CD4-positive, alpha-beta memory T cell (primary cell): Measurements from ENCODE around the gene SCML1. TPM values are rescaled to one million over a fixed set of nuclear protein-coding genes. Genes with fewer than 3 reads are reported as not detected.

Experiments
- CTCF ChIA-PET: fragments of 350-600 bp; sonication (Branson Sonifier 250); formaldehyde crosslinking; loops from one replicate; lab custom pipeline; 2021; ENCODE audit warnings: inconsistent platforms; ENCODE audit not compliant: partially characterized antibody; lab: Charles Lee
- POLR2A ChIA-PET: fragments of 350-600 bp; sonication (Branson Sonifier 250); formaldehyde crosslinking; loops from one replicate; lab custom pipeline; 2021; ENCODE audit not compliant: partially characterized antibody; lab: Charles Lee
- DNase-seq, 5 donors: peaks; one replicate each; pipeline versions ENCODE4 v3.0.0 to v3.0.0-alpha.2; 2020 to 2022; ENCODE audit warnings: mixed read lengths in 1 of 5
- H3K27ac ChIP-seq: one replicate; pipeline ENCODE4 v1.7.0; 2013; ENCODE audit warnings: low read depth, low read length
- H3K27me3 ChIP-seq: 2 replicates; pipeline ENCODE4 v1.7.0; 2013; ENCODE audit warnings: mild to moderate bottlenecking, low read length, moderate library complexity; ENCODE audit not compliant: insufficient read depth
- H3K36me3 ChIP-seq: 2 replicates; pipeline ENCODE4 v1.7.0; 2013; ENCODE audit warnings: mild to moderate bottlenecking, low read length, moderate library complexity; ENCODE audit not compliant: insufficient read depth
- H3K4me1 ChIP-seq: 2 replicates; pipeline ENCODE4 v1.7.0; 2013; ENCODE audit warnings: mild to moderate bottlenecking, low read length, moderate library complexity; ENCODE audit not compliant: insufficient read depth
- H3K4me3 ChIP-seq, 2 donors: one replicate each; pipeline ENCODE4 v1.7.0; 2013; ENCODE audit warnings: low read length in 2 of 2, mild to moderate bottlenecking in 1 of 2
- H3K9me3 ChIP-seq, 2 donors: one replicate each; pipeline ENCODE4 v1.7.0; 2013; ENCODE audit warnings: low read length in 2 of 2, control low read depth in 1 of 2; ENCODE audit not compliant: control insufficient read depth in 1 of 2
- H3K27ac Mint-ChIP-seq, 7 donors: one replicate each; pipeline ENCODE4 v1.8.0; 2020 to 2021; ENCODE audit warnings: mixed read lengths in 7 of 7, mild to moderate bottlenecking in 6 of 7, inconsistent platforms in 3 of 7, moderate library complexity in 3 of 7
- H3K27me3 Mint-ChIP-seq, 2 donors: one replicate each; pipeline ENCODE4 v1.8.0; 2020 to 2021; ENCODE audit warnings: mixed read lengths in 2 of 2
- H3K36me3 Mint-ChIP-seq, 2 donors: one replicate each; pipeline ENCODE4 v1.8.0; 2020 to 2021; ENCODE audit warnings: mixed read lengths in 2 of 2, inconsistent platforms in 1 of 2, mild to moderate bottlenecking in 1 of 2
- H3K4me1 Mint-ChIP-seq, 4 donors: one replicate each; pipeline ENCODE4 v1.8.0; 2020 to 2021; ENCODE audit warnings: mixed read lengths in 4 of 4, mild to moderate bottlenecking in 1 of 4
- H3K4me3 Mint-ChIP-seq, 8 donors: one replicate each; pipeline ENCODE4 v1.8.0; 2020 to 2021; ENCODE audit warnings: mixed read lengths in 8 of 8, mild to moderate bottlenecking in 7 of 8, moderate library complexity in 6 of 8, inconsistent platforms in 3 of 8
- H3K9me3 Mint-ChIP-seq, 8 donors: one replicate each; pipeline ENCODE4 v1.8.0; 2020 to 2021; ENCODE audit warnings: mixed read lengths in 8 of 8, mild to moderate bottlenecking in 5 of 8, inconsistent platforms in 3 of 8, moderate library complexity in 1 of 8
- intact Hi-C: fragments of 100-400 bp; cut with micrococcal nuclease; formaldehyde crosslinking; loops from one replicate; pipeline ENCODE4 v1.15.1; 2023
- polyA plus RNA-seq, 2 donors: library from polyadenylated mRNA; unstranded; fragments of 300-500 nt; fragmentation: Illumina TruSeq; gene quantifications; one replicate each; pipeline ENCODE4 v1.2.3, GENCODE V29; 2021
- total RNA-seq, 2 experiments: library from RNA; stranded (reverse); gene quantifications; one replicate each; pipeline ENCODE4 v1.2.3, GENCODE V29; 2021

SCML1 gene
- total RNA-seq = 10 to 100 TPM; 14.4 to 18.0 TPM
- polyA plus RNA-seq = 1 to 10 TPM; 1.6 to 2.4 TPM

- CTCF ChIA-PET = no interaction called here
- Histone ChIP-seq H3K27me3 (no peaks in the 10 kb centered on the region), H3K9me3 (no peaks in the 10 kb centered on the region), H3K27ac (peak within 1 kb of the TSS; percentile 73), H3K4me1 (peaks cover 15% of the 10 kb centered on the region), H3K4me3 (peak within 1 kb of the TSS in 1 of 2 donors; percentile 50), H3K36me3 (no peaks in the 10 kb centered on the region)
- intact Hi-C loops = loop anchor here (1.0 to 10.0 kb wide), 5 partner anchors 688 to 1882 kb away; partner anchors contain the start of genes AP1S2, CDKL5, PDHA1 and PHKA2
- H3K4me1 Mint-ChIP-seq = peaks cover 11 to 33% (median 22%) of the 10 kb centered on the region in 4 donors
- H3K4me3 Mint-ChIP-seq = peak within 1 kb of the TSS; percentile 86 to 97 (median 90)
- peaks cover 0 to 3% of the 10 kb centered on the region in 2 donors for H3K27me3 Mint-ChIP-seq
- DNase-seq = peak; percentile 78 to 90 (median 82)
- peaks cover 0 to 3% of the 10 kb centered on the region in 2 donors for H3K36me3 Mint-ChIP-seq
- H3K9me3 Mint-ChIP-seq = peaks cover 0 to 1% (median 0%) of the 10 kb centered on the region in 8 donors
- POLR2A ChIA-PET = interaction anchor here (0.8 kb wide), 1 partner anchor 83 kb away, joined by 3 read pairs; no protein-coding TSS in a partner anchor
- peak within 1 kb of the TSS; percentile 86 to 98 (median 90) for H3K27ac Mint-ChIP-seq
These were observed at the start of gene SCML1 for GRCh38 chrX:17736856-17737709. Gene SCML1 (plus strand): TSS chrX:17737493. CDS start chrX:17744187, 6,694 bp downstream.

- CTCF ChIA-PET = interaction anchor here (1.2 kb wide), 1 partner anchor 446 kb away, joined by 4 read pairs; no protein-coding TSS in a partner anchor
- no peak overlapping the region for H3K4me3 Mint-ChIP-seq
- POLR2A ChIA-PET = no interaction called here
- H3K36me3 ChIP-seq = no peaks in the 10 kb centered on the region
- H3K9me3 Mint-ChIP-seq = peaks cover 0 to 2% (median 0%) of the 10 kb centered on the region in 8 donors
- no peaks in the 10 kb centered on the region for H3K27me3 ChIP-seq
- no peaks in the 10 kb centered on the region for H3K4me1 ChIP-seq
- no peaks in the 10 kb centered on the region for H3K36me3 Mint-ChIP-seq
- peaks cover 0 to 6% (median 0%) of the 10 kb centered on the region in 4 donors for H3K4me1 Mint-ChIP-seq
- H3K4me3 ChIP-seq = no peak overlapping the region
- no peak overlapping the region for H3K27ac ChIP-seq
- no peak overlapping the region for H3K27ac Mint-ChIP-seq
- no peak for DNase-seq
- no peaks in the 10 kb centered on the region for H3K9me3 ChIP-seq
- H3K27me3 Mint-ChIP-seq = peaks cover 0 to 1% of the 10 kb centered on the region in 2 donors
- intact Hi-C loops = no loop called here
These were observed 49.6 kb upstream of the SCML1 start for GRCh38 chrX:17687648-17688047.

GRCh38 chrX:17689971-17690409 is 47.3 kb upstream of the SCML1 start:
- intact Hi-C loops = no loop called here
- ChIA-PET POLR2A (no interaction called here), CTCF (interaction anchor here (1.1 to 2.8 kb wide), 2 partner anchors 446 to 448 kb away, joined by 4 to 16 read pairs; no protein-coding TSS in a partner anchor)
- Histone ChIP-seq H3K27ac (no peak overlapping the region), H3K4me3 (no peak overlapping the region), H3K4me1 (no peaks in the 10 kb centered on the region), H3K36me3 (no peaks in the 10 kb centered on the region), H3K9me3 (no peaks in the 10 kb centered on the region), H3K27me3 (no peaks in the 10 kb centered on the region)
- Mint-ChIP-seq H3K27me3 (peaks cover 0 to 1% of the 10 kb centered on the region in 2 donors), H3K9me3 (peaks cover 0 to 2% (median 0%) of the 10 kb centered on the region in 8 donors), H3K4me3 (no peak overlapping the region), H3K4me1 (no peaks in the 10 kb centered on the region), H3K36me3 (no peaks in the 10 kb centered on the region), H3K27ac (no peak overlapping the region)
- peak; percentile 22 to 52 (median 26) for DNase-seq

- Mint-ChIP-seq H3K4me3 (no peak overlapping the region), H3K27me3 (peaks cover 0 to 1% of the 10 kb centered on the region in 2 donors), H3K9me3 (peaks cover 0 to 2% (median 0%) of the 10 kb centered on the region in 8 donors), H3K36me3 (no peaks in the 10 kb centered on the region), H3K27ac (no peak overlapping the region), H3K4me1 (no peaks in the 10 kb centered on the region)
- intact Hi-C loops = no loop called here
- DNase-seq = no peak
- no peaks in the 10 kb centered on the region for H3K9me3 ChIP-seq
- no peaks in the 10 kb centered on the region for H3K27me3 ChIP-seq
- H3K27ac ChIP-seq = no peak overlapping the region
- POLR2A ChIA-PET = no interaction called here
- no peaks in the 10 kb centered on the region for H3K36me3 ChIP-seq
- H3K4me3 ChIP-seq = no peak overlapping the region
- no peaks in the 10 kb centered on the region for H3K4me1 ChIP-seq
- CTCF ChIA-PET = interaction anchor here (0.8 kb wide), 1 partner anchor 450 kb away, joined by 3 read pairs; no protein-coding TSS in a partner anchor
These were observed 44.5 kb upstream of the SCML1 start for GRCh38 chrX:17692709-17693346.

- Histone ChIP-seq H3K4me3 (no peak overlapping the region), H3K27me3 (no peaks in the 10 kb centered on the region), H3K27ac (no peak overlapping the region), H3K36me3 (no peaks in the 10 kb centered on the region), H3K4me1 (no peaks in the 10 kb centered on the region), H3K9me3 (no peaks in the 10 kb centered on the region)
- intact Hi-C loops = no loop called here
- Mint-ChIP-seq H3K27ac (no peak overlapping the region), H3K36me3 (no peaks in the 10 kb centered on the region), H3K9me3 (peaks cover 0 to 2% (median 0%) of the 10 kb centered on the region in 8 donors), H3K4me1 (no peaks in the 10 kb centered on the region), H3K4me3 (no peak overlapping the region), H3K27me3 (no peaks in the 10 kb centered on the region)
- CTCF ChIA-PET = no interaction called here
- peak in 1 of 5 donors; percentile 4 for DNase-seq
- POLR2A ChIA-PET = no interaction called here
These were observed 40.1 kb upstream of the SCML1 start for GRCh38 chrX:17697191-17697590.

- CTCF ChIA-PET = no interaction called here
- H3K4me3 Mint-ChIP-seq = no peak overlapping the region
These were observed 36.3 kb upstream of the SCML1 start for GRCh38 chrX:17700976-17701375.

GRCh38 chrX:17703201-17703600 is 34.1 kb upstream of the SCML1 start:
- peaks cover 0 to 2% (median 0%) of the 10 kb centered on the region in 8 donors for H3K9me3 Mint-ChIP-seq
- no peak overlapping the region for H3K4me3 ChIP-seq
- no peaks in the 10 kb centered on the region for H3K36me3 ChIP-seq
- no peaks in the 10 kb centered on the region for H3K9me3 ChIP-seq
- H3K27ac ChIP-seq = no peak overlapping the region
- no peak overlapping the region for H3K4me3 Mint-ChIP-seq
- CTCF ChIA-PET = no interaction called here
- no peaks in the 10 kb centered on the region for H3K27me3 Mint-ChIP-seq
- DNase-seq = no peak
- intact Hi-C loops = no loop called here
- H3K27me3 ChIP-seq = no peaks in the 10 kb centered on the region
- POLR2A ChIA-PET = no interaction called here
- no peaks in the 10 kb centered on the region for H3K4me1 ChIP-seq
- H3K36me3 Mint-ChIP-seq = no peaks in the 10 kb centered on the region
- H3K4me1 Mint-ChIP-seq = no peaks in the 10 kb centered on the region
- no peak overlapping the region for H3K27ac Mint-ChIP-seq

More at GRCh38 chrX:17700976-17701375, 36.3 kb upstream of the SCML1 start:
- Histone ChIP-seq H3K4me1 (no peaks in the 10 kb centered on the region), H3K9me3 (no peaks in the 10 kb centered on the region), H3K36me3 (no peaks in the 10 kb centered on the region), H3K27me3 (no peaks in the 10 kb centered on the region), H3K27ac (no peak overlapping the region), H3K4me3 (no peak overlapping the region)
- H3K27ac Mint-ChIP-seq = no peak overlapping the region
- H3K36me3 Mint-ChIP-seq = no peaks in the 10 kb centered on the region
- DNase-seq = no peak
- no peaks in the 10 kb centered on the region for H3K27me3 Mint-ChIP-seq
- POLR2A ChIA-PET = no interaction called here
- intact Hi-C loops = no loop called here
- H3K9me3 Mint-ChIP-seq = peaks cover 0 to 2% (median 0%) of the 10 kb centered on the region in 8 donors
- no peaks in the 10 kb centered on the region for H3K4me1 Mint-ChIP-seq
